ENCODE measurements around the gene S100A10. TPM values are rescaled to one million over a fixed set of nuclear protein-coding genes. Genes with fewer than 3 reads are reported as not detected.

Gene S100A10
- polyA plus RNA-seq, 1 donor from 2014 or later: 459 TPM

Other genes with a start within 250 kb of the S100A10 start
- 117 TPM for gene MRPL9, start 230.4 kb downstream of the S100A10 start, polyA plus RNA-seq
- gene TDRKH, start 203.4 kb downstream of the S100A10 start, polyA plus RNA-seq: 9.0 TPM
- not detected for gene LINGO4, start 188.4 kb downstream of the S100A10 start, polyA plus RNA-seq
- 0.26 TPM for gene RORC, start 162.1 kb downstream of the S100A10 start, polyA plus RNA-seq
- gene C2CD4D, start 154.0 kb downstream of the S100A10 start, polyA plus RNA-seq: 0.20 TPM
- gene THEM5, start 140.1 kb downstream of the S100A10 start, polyA plus RNA-seq: not detected
- 23.6 TPM for gene THEM4, start 84.3 kb downstream of the S100A10 start, polyA plus RNA-seq
- 140 TPM for gene S100A11, start 43.1 kb upstream of the S100A10 start, polyA plus RNA-seq
- gene TCHHL1, start 95.2 kb upstream of the S100A10 start, polyA plus RNA-seq: not detected
- gene TCHH, start 121.6 kb upstream of the S100A10 start, polyA plus RNA-seq: not detected
- gene RPTN, start 165.4 kb upstream of the S100A10 start, polyA plus RNA-seq: not detected
- gene HRNR, start 230.3 kb upstream of the S100A10 start, polyA plus RNA-seq: not detected

Measured in IgD-negative memory B cell (primary cell).